GM13976 (cell line): ENCODE results near the gene SLIT1.

Experiments
- DNase-seq: peaks from one replicate; pipeline ENCODE4 v3.0.0; 2012; ENCODE audit warnings: low spot score
- CTCF ChIP-seq: IDR thresholded peaks from 2 replicates; pipeline ENCODE4 v1.5.1; 2012; ENCODE audit warnings: borderline replicate concordance, mild to moderate bottlenecking; ENCODE audit not compliant: insufficient read depth; ENCODE audit errors: extremely low read depth, missing control alignments, control extremely low read depth
- in situ Hi-C: fragments of 300-500 bp; cut with MboI; formaldehyde crosslinking; loops from one replicate; pipeline ENCODE4 v1.12.0; 2022; ENCODE audit warnings: low sequenced_read_pairs, mixed read lengths, inconsistent platforms; ENCODE audit not compliant: unreplicated experiment

SLIT1 gene

DNA sequence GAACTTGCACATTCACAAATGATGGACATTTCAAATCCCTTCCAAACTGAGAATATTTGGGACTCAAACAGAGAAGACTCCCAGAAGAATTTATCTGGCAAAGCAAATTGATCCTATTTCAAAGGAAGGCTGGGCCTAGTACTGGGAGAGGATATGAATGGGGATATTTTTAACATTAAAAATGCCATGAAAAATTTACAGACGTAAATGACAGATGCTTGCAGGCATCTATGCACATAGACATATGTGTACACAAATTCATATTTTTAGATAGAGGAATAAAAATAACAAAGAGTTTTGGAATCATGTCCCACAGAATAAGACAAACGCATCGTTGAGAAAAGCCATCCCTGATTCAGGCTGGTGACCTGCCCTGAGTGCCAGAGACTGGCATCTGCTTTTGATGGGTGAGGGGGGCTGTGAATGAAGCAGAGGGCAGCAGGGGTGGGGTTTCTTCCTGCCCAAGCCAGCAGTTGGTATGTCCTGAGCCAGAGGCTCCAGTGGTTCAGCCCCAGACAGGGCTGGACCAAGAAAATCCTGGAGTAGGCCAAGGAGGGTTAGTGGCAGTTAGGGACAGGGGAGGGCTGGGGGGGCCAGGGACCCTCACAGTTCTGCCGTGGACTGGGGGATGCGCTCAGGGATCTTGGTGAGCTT lies 138.5 kb downstream of the SLIT1 start:
- no peak for TF ChIP-seq CTCF
- in situ Hi-C loops, result no loop called here
- DNase-seq, result no peak

DNA sequence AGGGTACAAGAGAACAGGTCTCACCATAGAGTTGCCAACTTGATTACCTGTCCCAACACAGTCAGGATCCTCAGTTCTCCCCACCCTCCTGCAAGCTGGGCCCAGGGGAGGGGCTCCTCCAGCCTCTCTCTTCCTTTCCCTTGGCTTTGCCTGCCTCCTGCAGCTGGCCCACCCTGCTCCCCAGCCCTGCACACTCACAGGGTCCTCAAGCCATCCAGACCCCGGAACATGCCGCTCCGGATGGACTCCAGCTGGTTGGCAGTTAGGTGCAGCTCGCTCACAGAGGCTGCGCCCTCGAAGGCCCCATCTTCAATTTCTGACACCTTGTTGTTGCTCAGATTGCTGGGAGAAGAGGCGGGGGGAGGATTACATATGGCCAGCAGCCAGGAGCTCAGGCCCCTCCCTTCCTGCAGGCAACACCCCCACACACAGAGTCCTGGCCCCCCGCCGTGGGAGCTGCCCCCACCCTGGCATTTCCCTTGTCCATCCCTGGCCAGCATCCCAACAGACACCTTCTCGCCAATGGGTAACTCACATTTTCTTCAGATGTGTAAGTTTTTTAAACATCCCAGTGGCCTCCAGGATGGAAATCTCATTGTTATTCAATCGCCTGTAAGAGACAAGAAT lies 139.2 kb downstream of the SLIT1 start:
- no peak for DNase-seq
- in situ Hi-C loops, result no loop called here

DNA sequence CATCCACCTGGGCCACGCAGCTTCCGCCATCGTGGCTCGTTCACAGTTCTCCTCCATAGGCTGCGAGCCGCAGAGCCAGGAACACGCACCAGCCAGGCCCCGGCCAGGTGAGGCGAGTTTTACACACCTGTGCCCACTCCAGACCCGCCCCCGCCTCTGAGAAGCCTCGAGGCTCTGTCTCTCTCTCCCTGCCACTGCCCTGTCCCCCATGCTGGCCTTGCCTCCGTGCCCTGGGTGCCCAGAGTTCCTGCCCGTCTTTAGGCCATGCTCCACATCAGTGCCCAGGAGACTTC lies 142.2 kb downstream of the SLIT1 start:
- DNase-seq, result no peak
- in situ Hi-C loops, result no loop called here
- TF ChIP-seq CTCF, result no peak

More for the DNA sequence above, 139.2 kb downstream of the SLIT1 start:
- no peak for TF ChIP-seq CTCF

DNA sequence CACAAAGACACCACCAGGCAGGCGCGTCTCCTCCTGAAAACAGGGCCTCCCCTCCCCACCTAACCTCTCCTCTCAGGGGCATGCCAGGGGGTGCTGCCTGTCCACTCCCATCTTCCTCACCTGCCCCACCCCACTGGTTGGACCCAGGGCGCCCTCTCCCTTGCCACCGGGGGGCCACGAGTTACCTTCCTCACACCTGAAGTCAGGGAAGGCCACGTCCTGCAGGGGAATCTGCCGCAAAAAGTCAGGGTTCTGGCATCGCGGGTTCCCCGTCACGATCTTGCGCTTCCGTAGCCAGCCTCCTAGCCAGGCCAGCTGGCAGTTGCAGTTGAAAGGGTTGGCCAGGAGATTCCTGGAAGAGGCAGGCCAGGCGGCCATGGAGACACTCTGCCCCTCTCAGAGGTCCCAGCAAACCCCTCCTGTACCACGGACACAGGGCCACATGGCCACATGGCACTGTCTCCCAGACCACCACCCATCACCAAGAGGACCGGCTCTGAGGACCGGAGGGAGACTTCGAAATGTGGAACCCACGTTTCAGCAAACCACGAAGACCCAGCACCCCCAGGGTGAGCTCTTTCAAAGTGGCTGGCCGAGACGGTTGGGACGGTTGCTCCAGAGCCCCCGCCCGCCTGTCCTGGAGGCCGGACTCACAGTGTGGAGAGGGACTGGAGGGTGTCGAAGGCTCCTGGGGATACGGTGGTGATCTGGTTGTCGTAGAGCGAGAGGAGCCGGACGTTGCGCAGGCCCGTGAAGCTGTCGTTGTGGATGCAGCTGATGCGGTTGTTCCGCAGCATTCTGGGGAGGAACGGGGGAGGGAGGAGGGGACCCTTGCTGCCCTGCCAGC lies 142.8 kb downstream of the SLIT1 start:
- TF ChIP-seq CTCF, result no peak
- in situ Hi-C loops, result no loop called here
- no peak for DNase-seq

- in situ Hi-C loops, result no loop called here
- no peak for TF ChIP-seq CTCF
- no peak for DNase-seq
Observed at GRCh38 chr10:97042081-97042480, 143.7 kb downstream of the SLIT1 start.

- no peak for TF ChIP-seq CTCF
- no peak for DNase-seq
Observed at GRCh38 chr10:97040706-97041105, 145.1 kb downstream of the SLIT1 start.

More at GRCh38 chr10:97040706-97041105, 145.1 kb downstream of the SLIT1 start:
- in situ Hi-C loops, result no loop called here
